ENCODE measurements around the gene LEP.

- TF ChIP-seq CTCF (conservative IDR thresholded peaks at IDR 0.05 in 1 of 2, IDR thresholded peaks at IDR 0.05 in 1 of 2; ENCODE audit: low read depth in 1 of 2, low read length in 2 of 2) (no peak), EZH2 (IDR thresholded peaks at IDR 0.05; ENCODE audit: low read length, missing control alignments) (no peak)
Observed at GRCh38 chr7:128215281-128215680, 25.8 kb upstream of the LEP start.
